ENCODE measurements around the gene NEURL3.
"Not testable (repeated sequence)": the region's sequence is repeated elsewhere in the genome, so short reads cannot be mapped to it uniquely, and the experiment has no call there.

Gene NEURL3

GRCh38 chr2:96506016-96506906, 1.1 kb upstream of the NEURL3 start:
- DNase-seq: no peak

DNA sequence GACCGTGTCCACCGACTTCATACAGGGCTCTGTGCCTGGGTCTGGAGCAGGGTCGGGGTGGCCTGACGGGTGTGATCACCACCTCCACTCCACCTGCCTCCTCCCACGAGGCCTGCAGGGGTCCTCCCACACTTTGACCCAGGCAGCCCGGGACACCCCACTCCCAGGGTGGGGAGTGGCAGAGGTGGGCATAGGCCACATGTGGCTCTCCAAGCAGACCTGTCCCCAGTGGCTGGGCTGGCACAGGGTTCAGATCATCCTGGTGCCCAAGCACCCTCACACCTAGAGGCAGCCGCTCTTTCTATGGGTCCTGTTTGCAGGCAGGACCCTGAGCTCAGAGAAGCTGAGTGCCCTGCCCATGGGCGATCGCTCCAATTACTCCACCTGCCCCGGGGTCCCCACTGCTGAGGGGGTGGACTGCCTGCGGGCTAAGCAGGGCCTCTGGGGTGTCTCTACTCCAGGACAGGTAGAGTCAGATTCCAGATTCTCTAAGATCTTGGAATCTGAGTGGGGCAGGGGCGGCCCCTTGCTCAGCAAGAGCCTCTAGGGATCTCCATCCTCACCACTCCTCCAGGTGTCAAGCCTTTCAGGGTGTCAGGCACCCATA, 1.4 kb downstream of the NEURL3 start:
- no peak for DNase-seq

DNA sequence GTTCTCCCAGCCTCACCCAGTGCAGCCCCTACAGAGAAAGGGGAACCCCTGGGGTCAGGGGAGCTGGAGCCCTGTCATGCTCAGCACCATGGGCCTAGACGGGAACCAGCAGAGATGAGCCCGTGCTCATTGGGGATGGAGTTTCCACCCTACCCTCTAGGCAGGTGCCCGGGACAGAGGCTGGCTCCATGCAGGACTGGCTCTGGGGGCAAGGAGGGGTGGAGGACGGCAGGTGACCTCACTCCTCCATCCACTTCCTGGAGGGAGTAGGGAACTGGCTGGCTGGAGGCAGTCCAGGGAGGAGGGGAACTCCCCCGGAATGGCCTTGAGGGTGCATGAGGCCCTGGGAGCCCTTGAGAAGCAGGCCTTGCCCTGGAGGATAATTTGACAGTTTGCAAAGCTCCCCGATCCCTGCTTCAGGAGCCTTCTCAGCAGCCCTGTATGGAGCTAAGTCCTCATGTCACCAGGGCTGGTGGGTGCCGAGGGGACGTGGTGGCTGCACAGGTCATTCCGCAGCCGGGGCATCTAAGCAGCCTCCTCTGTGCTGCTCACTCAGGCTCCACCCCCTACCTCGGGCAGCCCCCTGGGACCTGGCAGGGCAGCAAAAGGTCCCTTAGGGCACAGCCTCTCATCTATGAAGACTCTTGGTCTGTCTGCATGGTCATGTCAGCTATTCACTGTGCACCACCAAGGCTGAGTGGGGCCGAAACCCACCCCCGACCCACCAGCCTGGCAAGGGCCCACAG, 2.1 kb downstream of the NEURL3 start:
- DNase-seq: no peak

DNA sequence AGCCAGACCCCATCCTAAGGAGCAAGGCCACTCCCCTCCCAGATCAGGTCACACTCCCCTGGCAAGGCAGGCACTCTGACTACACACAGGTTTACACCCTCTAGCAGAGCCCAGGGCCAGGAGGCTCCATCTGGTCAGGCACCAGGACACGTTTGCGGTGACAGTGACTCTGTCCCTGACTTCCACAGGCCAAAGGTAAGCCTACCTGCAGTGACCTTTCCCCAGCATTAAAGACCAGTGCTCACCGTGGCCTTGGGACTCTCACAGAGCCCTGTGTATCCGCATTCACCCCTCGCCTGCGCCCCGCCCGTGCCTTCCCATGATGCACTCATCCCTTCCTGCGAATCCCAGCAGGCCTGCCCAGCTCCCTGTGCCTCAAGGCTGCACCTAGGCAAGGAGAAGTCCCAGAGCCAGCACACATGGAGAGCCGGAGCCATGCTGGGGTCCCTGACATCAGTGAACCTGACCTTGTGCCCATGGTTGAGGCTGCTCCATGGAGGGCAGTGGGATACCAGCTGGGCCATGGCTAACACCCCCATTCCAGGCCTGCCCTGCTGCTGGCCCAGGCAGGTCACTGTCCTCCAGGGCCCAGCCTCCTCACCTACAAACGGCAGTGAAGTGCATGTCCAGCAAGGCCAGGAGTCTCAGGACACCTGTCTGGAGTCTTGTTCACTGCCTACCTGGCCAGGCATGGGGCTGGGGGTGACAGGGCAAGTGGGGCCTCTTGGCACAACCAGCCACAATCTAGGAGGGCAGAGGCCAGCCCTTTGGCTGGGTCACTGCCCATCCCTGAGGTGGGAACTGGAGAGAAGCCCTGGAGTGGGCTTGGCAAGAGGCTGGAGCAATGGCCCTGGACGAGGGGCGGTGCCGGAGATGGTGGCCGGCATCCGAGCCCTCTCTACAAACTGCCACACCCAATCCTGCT, 3.0 kb downstream of the NEURL3 start:
- no peak for DNase-seq

GRCh38 chr2:96501471-96501874, 3.7 kb downstream of the NEURL3 start:
- DNase-seq: peak; percentile 38

- no peak for DNase-seq
Measured at GRCh38 chr2:96500385-96501066, 4.6 kb downstream of the NEURL3 start.

- no peak for DNase-seq
Measured at GRCh38 chr2:96499061-96499960, 5.8 kb downstream of the NEURL3 start.

GRCh38 chr2:96498611-96499010, 6.5 kb downstream of the NEURL3 start:
- not testable (repeated sequence) for DNase-seq

- no peak for DNase-seq
Measured at GRCh38 chr2:96498021-96498431, 7.1 kb downstream of the NEURL3 start.

GRCh38 chr2:96495982-96496629, 9.1 kb downstream of the NEURL3 start:
- DNase-seq: no peak

DNA sequence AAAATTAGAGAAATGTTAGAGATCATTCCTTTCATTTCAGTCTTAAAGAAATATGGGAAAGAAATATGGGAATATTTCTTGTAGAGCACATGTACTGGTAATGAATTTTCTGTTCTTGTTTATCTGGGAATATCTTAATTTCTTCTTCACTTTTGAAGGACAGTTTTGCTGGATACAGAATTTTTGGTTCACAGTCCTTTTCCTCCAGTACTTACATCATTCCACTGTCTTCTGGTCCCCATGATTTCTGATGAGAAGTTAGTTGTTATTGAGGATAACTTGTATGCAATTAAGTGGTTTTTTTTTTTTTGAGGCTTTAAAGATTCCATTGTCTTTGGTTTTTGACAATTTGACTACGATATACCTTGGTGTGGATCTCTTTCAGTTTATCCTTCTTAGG, 11.0 kb downstream of the NEURL3 start:
- DNase-seq: no peak

DNA sequence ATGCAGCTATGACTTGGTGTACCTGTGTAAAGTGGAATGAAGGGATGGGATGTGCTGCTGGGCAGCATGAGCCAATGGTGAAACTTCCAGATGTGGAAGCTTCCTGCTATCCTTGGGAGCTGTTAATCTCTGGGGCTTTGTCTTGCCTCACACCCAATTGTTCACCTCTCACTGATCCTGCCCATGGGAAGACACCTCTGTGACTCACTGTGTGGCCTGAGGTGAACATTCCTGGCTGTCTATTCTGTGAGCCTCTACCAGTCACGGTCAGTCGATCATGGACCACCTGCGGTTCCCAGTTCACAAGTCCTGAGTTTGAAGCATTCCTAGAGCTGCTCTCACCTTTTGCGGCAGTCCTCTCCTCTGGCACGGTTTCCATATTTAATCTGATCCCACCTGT, 12.1 kb downstream of the NEURL3 start:
- no peak for DNase-seq

DNA sequence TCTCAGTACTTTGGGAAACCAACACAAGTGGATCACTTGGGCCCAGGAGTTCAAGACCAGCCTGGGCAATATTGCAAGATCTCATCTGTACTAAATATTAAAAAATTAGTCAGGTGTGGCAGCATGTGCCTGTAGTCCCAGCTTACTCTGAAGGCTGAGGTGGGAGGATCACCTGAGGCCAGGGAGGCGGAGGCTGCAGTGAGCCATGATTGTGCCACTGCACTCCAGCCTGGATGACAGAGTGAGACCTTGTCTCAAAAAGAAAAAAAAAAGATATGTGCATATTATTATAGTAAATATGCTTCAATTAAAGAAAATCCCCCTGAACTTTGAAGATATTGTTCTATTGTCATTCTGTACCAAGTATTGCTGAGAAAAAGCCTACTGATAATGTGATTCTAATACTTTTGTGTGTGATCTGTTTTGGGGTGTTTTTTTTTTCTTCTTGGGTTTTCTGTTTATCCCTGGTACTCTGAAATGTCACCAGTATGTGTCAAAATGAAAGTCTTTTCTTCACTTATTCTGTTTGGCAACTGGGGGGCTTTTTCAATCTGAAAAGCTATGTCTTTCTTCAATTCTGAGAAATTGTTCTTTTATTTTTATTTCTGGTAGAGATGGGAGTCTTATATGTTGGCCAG, 13.2 kb downstream of the NEURL3 start:
- DNase-seq: no peak

DNA sequence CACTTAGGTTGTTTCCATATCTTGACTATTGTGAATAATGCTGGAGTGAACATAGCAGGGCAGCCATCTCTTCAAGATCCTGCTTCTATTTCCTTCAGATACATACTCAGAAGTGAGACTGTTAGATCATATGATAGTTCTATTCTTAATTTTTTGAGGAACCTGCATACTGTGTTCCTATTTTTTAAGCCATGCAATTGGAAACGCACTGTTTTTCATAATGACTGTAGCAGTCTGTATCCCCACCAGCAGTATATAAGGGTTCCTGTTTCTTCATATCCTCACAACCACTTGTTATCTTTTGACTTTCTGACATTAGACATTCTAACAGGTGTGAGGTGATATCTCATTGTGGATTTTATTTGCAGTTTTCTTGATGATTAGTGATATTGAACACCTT, 15.5 kb downstream of the NEURL3 start:
- no peak for DNase-seq

GRCh38 chr2:96489261-96489660, 15.9 kb downstream of the NEURL3 start:
- DNase-seq: no peak

GRCh38 chr2:96486696-96487095, 18.5 kb downstream of the NEURL3 start:
- DNase-seq: no peak

DNA sequence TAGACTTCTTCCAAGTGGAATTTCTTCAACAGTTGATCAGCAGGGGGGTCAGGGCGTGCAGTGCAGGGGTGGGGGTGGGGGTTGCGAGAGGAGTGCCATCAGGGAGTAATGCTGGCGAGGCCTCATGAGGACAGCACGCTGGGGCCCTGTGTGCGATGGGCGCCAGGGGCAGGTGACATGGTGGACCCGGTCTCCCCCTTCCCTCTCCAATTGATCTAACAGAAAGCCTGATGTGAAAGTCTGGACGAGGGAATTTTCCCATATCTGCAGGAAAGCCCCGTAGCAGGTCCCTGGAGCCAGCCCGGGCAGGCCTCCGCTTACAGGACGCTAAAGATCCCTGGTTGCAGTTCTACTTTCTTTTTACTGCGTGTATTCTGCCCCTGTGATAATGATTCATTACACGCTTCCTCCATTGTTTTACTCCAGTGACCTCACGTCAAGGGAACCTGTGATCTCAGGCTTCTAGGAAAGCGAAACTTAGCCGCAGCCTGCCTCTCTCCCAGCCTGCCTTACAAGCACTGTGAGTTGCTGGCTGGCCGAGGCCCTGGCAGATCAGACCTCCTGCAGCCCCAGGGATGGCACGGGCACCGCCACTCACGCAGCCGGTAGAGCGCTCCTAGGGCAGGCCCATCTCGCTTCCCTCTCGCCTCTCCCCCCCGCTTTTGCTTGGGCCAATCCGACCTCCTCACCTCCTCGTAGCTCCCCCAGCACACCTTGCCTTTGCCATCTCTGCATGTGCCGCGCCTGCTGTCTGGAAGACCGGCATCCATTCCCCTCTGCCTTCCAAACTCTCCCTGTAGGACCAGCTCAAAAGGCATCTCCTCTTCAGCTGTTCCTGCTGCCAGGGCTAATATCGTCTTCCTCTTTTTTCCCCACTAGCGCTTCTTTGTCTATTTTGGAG, 19.2 kb downstream of the NEURL3 start:
- DNase-seq: peak; percentile 89

DNA sequence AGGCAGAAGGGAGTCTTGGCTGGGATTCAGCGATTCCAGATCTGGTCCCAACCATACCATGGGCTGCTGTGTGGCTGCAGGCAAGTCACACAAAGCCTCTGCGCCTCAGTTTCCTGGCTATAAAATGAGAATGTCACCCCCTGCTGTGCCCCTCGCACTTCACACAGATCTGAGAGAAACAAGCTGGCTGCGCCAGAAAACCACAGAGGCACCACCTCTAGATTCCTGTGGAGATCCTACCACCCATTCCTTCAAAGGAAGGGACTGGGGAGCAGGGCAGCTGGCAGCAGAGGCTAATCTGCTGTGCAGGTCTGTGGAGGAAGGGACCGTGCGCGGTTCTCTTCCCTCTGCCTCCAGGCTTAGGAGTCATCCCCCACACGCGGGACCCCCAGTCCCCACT, 19.8 kb downstream of the NEURL3 start:
- no peak for DNase-seq

DNA sequence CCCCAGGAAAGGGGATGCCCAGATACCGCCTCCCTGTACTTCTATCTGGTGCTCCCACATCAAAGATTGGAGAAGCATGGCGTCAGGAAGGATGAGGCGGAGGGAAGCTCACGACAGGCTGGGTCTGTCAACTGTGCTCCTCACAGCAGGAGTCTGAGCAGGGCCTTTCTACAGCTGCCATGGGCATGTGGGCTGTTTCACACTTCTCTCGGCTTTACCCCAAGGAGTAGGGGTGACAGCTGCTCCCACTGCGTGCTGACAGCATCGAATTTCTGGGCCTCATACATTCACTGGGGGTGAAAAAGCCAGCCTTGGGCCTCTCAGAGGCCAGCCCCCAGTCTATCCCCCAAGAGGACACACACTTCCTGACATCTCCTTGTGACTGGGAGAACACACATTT, 21.1 kb downstream of the NEURL3 start:
- no peak for DNase-seq
